EH (cell line): Measurements from ENCODE around the gene DNAI4.
"Not testable (repeated sequence)": the region's sequence is repeated elsewhere in the genome, so short reads cannot be mapped to it uniquely, and the experiment has no call there.

Source experiments
- DNase-seq: peaks from one replicate; pipeline ENCODE4 v3.0.0-alpha.2; 2015; ENCODE audit warnings: low read depth

DNAI4 gene

DNA sequence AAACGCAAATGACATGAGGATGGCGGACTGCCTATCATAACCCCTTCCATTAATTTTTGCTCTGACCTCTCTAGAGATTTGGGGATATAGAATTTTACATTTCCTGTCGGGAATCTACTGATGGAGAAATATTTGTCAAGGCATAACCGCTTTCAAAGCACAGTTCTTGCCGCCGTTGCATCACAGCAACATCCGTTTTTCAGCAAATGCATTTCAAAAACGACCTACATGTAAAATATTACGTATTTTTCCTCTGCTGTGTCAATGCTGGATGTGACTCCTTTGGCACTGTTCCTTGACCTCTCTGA lies 5.0 kb upstream of the DNAI4 start:
- DNase-seq, result no peak

DNA sequence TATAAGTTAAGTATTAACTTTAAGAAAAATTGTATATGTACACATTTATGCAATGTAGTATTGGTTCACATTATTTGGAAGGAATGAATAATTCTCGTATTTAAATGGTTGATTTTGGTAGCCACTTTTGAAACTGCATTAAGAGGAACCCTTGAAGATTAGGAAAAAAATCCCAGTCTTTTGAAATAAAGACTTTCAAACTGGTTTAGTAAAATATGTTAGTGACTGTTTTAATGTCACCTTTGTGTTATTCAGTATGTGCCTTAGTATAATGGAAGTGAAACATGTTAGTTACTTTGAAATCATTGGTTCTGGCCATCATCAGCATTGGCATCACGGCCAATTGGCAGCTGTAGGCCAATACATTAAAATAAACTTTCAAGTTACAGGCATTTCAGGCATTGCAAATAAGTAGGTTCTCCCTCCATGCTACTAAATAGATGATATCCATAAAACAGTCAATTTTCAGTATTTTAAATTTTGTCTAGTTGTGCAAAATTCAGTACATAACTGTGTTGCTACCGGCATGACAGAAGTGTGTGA lies 4.6 kb upstream of the DNAI4 start:
- no peak for DNase-seq

DNA sequence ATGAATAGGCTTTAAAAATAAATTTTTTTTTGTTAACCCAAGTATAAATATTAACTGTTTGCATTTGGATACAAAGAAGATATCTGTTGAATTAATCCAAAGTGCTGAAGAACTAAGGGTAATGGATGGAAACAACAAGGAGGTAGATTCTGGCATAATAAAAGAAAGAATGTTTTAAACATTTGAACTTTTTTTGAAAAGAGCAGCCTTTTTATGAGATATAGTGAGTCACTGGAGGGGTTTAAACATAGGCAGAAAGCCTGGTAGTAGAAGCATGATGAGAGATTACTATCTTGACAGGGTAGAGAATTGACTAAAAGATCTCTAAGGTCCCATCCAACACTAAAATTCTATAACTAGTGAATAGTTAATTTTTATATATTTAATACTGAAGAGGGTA lies 2.9 kb upstream of the DNAI4 start:
- peak; percentile 41 for DNase-seq

GRCh38 chr1:66925944-66926343 lies 1.3 kb upstream of the DNAI4 start:
- DNase-seq, result peak; percentile 32

DNA sequence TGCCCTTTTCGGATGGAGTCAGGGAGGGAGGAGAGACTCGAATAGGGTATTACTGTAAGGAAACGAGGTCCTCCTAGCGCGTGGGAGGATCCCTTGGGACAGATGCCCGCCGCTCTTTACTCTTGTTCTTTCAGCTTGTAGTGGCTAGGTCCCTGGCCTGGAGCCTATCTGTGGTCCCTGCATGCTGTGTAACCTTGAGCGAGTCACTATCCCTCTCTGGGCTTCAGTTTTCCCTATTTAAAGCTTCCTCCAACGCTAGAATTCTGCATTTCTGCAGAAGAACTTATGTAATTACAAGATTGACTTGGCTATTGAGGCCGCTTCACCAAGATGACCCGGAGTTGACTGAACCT lies 878 bp upstream of the DNAI4 start:
- DNase-seq, result no peak

- no peak for DNase-seq
These were observed 4.1 kb downstream of the DNAI4 start for GRCh38 chr1:66920543-66920942.

GRCh38 chr1:66919828-66920227 lies 4.8 kb downstream of the DNAI4 start:
- DNase-seq, result no peak

DNA sequence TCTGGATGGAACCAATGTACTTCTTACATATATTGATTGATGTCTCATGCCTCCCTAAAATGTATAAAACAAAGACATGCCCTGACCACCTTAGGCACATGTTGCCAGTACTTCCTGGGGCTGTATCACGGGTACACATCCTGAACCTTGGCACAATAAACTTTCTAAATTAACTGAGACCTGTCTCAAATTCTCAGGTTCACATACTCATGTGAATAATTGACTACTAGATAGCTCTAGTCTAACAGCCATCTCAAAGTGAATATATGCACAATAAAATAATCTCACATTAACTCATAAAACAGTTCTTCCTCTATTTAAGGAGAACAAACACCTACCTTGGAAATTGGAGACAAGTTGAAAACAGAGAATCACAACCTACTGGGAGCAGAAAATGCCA lies 5.6 kb downstream of the DNAI4 start:
- DNase-seq, result no peak

DNA sequence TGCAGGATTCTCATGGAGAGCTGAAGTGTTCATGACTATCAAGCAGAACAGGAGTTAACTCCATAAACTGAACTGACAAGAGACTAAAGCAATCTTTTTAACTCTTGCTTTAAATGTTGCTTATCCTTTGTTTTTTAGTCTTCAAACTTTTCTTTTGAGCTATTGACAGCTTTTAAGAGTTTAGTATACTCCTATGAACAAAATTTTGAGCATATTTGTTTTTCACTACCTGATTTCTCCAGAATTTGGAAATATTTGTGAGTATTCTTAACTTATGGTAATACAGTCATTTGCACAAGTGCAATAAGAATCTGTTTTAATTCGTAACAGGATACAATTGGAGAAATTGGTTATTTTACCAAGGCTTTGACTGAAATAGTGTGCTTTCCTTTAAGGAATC lies 7.2 kb downstream of the DNAI4 start:
- DNase-seq, result no peak

DNA sequence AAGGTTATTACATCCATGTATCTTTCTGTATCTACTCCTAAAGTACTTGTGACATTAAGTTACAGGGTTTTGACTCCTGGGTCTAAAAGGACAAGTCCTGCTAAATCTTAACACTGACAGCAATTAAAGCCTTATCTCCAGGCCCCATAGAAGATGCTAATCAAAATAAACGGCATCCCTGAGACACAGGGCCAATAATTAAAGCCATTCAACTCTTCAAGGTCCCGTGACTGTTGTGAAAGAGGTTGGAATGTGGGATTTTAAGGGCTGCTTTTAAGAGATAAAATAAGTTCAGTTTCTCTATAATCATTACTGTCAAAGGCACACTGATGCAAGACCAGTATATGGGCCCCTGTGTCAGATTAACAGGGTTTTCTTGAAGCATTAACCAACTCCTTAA lies 8.3 kb downstream of the DNAI4 start:
- DNase-seq, result peak; percentile 52

GRCh38 chr1:66915203-66915602 lies 9.5 kb downstream of the DNAI4 start:
- DNase-seq, result not testable (repeated sequence)

DNA sequence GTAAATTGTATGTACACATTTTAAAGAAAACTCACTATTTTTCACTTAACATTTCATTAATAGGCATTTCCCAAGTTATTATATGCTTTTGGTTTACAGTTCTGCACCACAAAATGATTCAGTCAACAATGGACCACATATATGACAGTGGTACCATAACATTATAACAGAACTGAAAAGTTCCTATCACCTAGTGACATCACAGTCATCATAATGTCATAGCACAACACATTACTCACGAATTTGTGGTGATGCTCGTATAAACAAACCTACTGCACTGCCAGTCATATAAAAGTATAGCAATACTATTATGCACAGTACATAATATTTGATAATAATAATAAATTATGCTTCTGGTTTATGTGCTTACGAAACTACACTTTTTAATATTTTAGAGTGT lies 30.9 kb downstream of the DNAI4 start:
- no peak for DNase-seq

DNA sequence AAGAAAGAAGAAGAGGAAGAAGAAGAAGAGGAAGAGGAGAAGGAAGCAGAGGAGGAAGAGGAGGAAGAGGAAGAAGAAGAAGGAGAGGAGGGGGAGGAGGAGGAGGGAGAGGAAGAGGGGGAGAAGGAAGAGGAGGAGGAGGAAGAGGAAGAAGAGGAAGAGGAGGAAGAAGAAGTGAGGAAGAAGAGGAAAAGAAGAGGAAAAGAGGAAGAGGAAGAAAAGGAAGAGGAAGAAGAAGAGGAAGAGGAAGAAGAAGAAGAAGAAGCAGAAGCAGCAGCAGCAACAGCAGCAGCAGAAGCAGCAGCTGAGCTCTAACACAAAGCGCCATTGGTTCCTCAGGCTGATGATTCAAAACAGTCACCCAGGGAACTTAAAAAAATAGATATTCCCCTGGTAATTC lies 34.0 kb downstream of the DNAI4 start:
- no peak for DNase-seq

DNA sequence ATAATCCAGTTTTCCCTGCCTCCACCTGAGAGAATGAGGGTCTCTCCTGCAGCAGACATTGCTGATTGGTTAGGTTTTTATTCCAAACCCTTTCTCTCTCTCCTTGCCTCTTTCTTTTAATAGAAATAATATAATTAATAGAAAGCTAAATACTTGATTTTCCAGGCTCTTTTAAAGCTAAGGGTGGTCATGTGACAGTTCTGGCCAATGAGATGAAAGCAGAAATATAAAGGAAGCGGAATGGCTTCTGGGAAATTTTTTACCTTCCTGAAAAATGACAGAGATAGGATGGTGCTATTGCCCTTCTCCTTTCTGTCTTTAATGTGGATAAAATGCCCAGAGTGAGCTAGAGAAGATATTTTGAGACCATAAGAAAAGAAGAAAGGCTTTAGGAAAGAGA lies 35.6 kb downstream of the DNAI4 start:
- no peak for DNase-seq

- no peak for DNase-seq
These were observed 48.0 kb downstream of the DNAI4 start for GRCh38 chr1:66876664-66877063.

GRCh38 chr1:66873111-66873510 lies 51.5 kb downstream of the DNAI4 start:
- DNase-seq, result no peak

GRCh38 chr1:66872024-66872423 lies 52.6 kb downstream of the DNAI4 start:
- not testable (repeated sequence) for DNase-seq

GRCh38 chr1:66867501-66867900 lies 57.2 kb downstream of the DNAI4 start:
- DNase-seq, result no peak

- no peak for DNase-seq
These were observed 64.1 kb downstream of the DNAI4 start for GRCh38 chr1:66860529-66860928.

DNA sequence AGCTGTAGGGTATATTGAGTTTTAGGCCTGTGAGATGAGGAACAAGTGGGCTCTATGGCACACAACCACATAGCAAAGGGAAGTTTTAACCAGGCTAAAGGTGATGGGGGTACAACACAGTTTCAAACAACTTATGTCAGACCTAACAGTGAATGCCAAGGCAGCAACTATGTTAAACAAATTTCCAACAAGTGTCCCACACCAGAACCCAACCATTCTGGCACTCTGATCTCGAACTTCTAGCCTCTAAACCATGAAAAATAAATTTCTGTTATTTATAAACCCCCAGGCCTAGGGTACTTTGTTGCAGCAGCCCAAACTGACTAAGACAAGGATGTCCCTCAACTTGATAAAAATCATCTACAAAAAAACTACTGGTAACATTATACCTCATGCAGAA lies 71.3 kb downstream of the DNAI4 start:
- DNase-seq, result no peak

- DNase-seq, result no peak
These were observed 71.8 kb downstream of the DNAI4 start for GRCh38 chr1:66852870-66853269.

DNA sequence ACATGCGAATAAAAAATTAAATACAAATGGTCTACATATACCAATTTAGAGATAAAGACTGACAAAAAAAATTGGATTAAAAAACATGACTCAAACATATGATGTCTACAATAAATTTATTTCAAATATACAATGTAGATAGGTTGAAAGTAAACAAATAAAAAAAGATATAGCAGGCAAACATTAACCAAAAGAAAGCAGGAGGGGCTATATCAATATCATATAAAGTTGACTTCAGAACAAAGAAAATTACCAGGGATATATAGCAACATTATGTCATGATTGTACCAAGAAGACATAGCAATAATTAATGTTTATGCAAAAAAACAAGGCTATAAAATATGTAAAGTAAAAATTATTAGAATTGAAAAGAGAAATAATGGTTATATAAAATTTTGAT lies 73.7 kb downstream of the DNAI4 start:
- no peak for DNase-seq

DNA sequence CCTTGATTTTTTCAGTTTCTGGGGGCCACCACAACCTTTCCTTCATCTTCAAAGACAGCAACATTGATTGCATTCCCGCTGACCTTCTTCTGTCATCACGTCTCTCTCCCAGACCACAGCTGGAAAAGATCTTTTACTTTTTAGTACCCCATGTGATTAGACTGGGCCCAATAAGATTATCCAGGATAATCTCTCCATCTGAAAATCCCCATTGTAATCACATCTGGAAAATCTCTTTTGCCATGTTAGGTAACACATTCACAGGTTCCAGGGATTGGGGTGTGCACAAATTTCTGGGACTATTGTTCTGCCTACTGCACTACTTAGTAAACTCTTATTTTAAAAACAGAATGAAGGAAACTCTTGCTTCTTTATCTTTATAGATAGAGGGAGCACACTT lies 76.5 kb downstream of the DNAI4 start:
- no peak for DNase-seq

DNA sequence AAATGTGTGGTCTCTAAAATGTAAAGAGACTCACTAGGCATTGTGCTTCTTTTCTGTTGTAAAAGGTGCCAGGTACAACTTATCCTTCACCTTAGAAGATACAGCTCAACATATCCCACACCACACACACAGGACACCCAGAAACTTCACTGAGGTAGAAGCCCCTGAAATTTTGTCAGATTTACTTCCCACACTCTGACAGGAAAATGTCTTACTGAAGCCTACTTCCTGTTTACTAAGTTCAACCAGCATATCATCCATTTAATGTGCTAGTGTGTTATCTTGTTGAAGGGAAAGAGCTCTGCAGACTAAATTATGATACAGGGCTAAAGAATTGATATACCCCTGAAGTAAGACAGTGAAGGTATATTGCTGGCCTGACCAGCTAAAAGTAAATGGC lies 83.7 kb downstream of the DNAI4 start:
- no peak for DNase-seq

- DNase-seq, result no peak
These were observed 89.7 kb downstream of the DNAI4 start for GRCh38 chr1:66834926-66835325.
